Liver (tissue), 3 donors: ENCODE results near the gene ARAP1.

Experiments
- CTCF ChIP-seq: fragments of 150-350 bp; IDR thresholded peaks from 2 replicates; pipeline ENCODE4 v1.5.1; 2017; ENCODE audit warnings: improper control_type of control experiment, low read depth, low read length; ENCODE audit not compliant: missing input control
- JUND ChIP-seq, 2 donors: IDR thresholded peaks; 2 replicates each; pipeline ENCODE4 v1.6.1; 2016; ENCODE audit warnings: antibody characterized with exemption in 2 of 2
- RAD21 ChIP-seq, 2 donors: IDR thresholded peaks; 2 replicates each; pipeline ENCODE4 v1.6.1; 2016; ENCODE audit warnings: antibody characterized with exemption in 2 of 2, mild to moderate bottlenecking in 2 of 2
- TAF1 ChIP-seq: conservative IDR thresholded peaks from 2 replicates; pipeline ENCODE4 v1.6.1; 2016; ENCODE audit warnings: antibody characterized with exemption, mild to moderate bottlenecking
- donor health status: healthy.
- donor health status: healthy.

- TF ChIP-seq CTCF (no peak), TAF1 (no peak), JUND (IDR thresholded peaks at IDR 0.05) (no peak), RAD21 (IDR thresholded peaks at IDR 0.05) (no peak)
Measured at GRCh38 chr11:72743321-72744221, 8.6 kb downstream of the ARAP1 start.
